COLO668 (cell line): ENCODE measurements around the gene ARHGAP22.
A peak's percentile ranks its signal among the peaks of the same experiment; 100 is the strongest.

Source experiments
- DNase-seq: peaks from one replicate; lab custom pipeline; 2025; ENCODE audit not compliant: unreplicated experiment; lab: John Stamatoyannopoulos, UW

Gene ARHGAP22

GRCh38 chr10:48501226-48501625 is 103.6 kb downstream of the ARHGAP22 start:
- no peak for DNase-seq

GRCh38 chr10:48500771-48501170 is 104.1 kb downstream of the ARHGAP22 start:
- no peak for DNase-seq

- no peak for DNase-seq
Measured at GRCh38 chr10:48498940-48499510, 105.8 kb downstream of the ARHGAP22 start.

GRCh38 chr10:48497780-48498770 is 106.8 kb downstream of the ARHGAP22 start:
- DNase-seq: no peak

GRCh38 chr10:48496831-48497779 is 107.8 kb downstream of the ARHGAP22 start:
- DNase-seq: no peak

GRCh38 chr10:48496105-48496830 is 108.6 kb downstream of the ARHGAP22 start:
- no peak for DNase-seq

GRCh38 chr10:48495282-48496045 is 109.4 kb downstream of the ARHGAP22 start:
- DNase-seq: no peak

GRCh38 chr10:48494611-48495010 is 110.3 kb downstream of the ARHGAP22 start:
- DNase-seq: no peak

- peak; percentile 4 for DNase-seq
Measured at GRCh38 chr10:48494073-48494472, 110.8 kb downstream of the ARHGAP22 start.

GRCh38 chr10:48493083-48493871 is 111.6 kb downstream of the ARHGAP22 start:
- peak; percentile 23 for DNase-seq

- no peak for DNase-seq
Measured at GRCh38 chr10:48492201-48492600, 112.7 kb downstream of the ARHGAP22 start.

GRCh38 chr10:48491392-48492139 is 113.3 kb downstream of the ARHGAP22 start:
- DNase-seq: no peak

- no peak for DNase-seq
Measured at GRCh38 chr10:48490946-48491345, 113.9 kb downstream of the ARHGAP22 start.

GRCh38 chr10:48490571-48490940 is 114.3 kb downstream of the ARHGAP22 start:
- no peak for DNase-seq

- no peak for DNase-seq
Measured at GRCh38 chr10:48489099-48489498, 115.8 kb downstream of the ARHGAP22 start.

- DNase-seq: no peak
Measured at GRCh38 chr10:48487244-48487643, 117.6 kb downstream of the ARHGAP22 start.

- no peak for DNase-seq
Measured at GRCh38 chr10:48485711-48486110, 119.2 kb downstream of the ARHGAP22 start.

GRCh38 chr10:48484911-48485310 is 120.0 kb downstream of the ARHGAP22 start:
- no peak for DNase-seq
